Fibroblast of the conjunctiva (primary cell): ENCODE data around the gene BTBD9.

Experiments
- DNase-seq: peaks from one replicate; pipeline ENCODE4 v3.0.0-alpha.2; 2010; ENCODE audit warnings: low read depth

BTBD9 gene

GRCh38 chr6:38593998-38594665 is 45.6 kb downstream of the BTBD9 start:
- no peak for DNase-seq

GRCh38 chr6:38593409-38593808 is 46.3 kb downstream of the BTBD9 start:
- DNase-seq: no peak

- DNase-seq: no peak
Observed at GRCh38 chr6:38591439-38591838, 48.3 kb downstream of the BTBD9 start.

GRCh38 chr6:38589367-38589720 is 50.4 kb downstream of the BTBD9 start:
- DNase-seq: no peak

- no peak for DNase-seq
Observed at GRCh38 chr6:38588631-38589366, 50.9 kb downstream of the BTBD9 start.

- no peak for DNase-seq
Observed at GRCh38 chr6:38587766-38588362, 51.9 kb downstream of the BTBD9 start.

GRCh38 chr6:38586992-38587391 is 52.7 kb downstream of the BTBD9 start:
- no peak for DNase-seq

- no peak for DNase-seq
Observed at GRCh38 chr6:38584731-38585130, 55.0 kb downstream of the BTBD9 start.

- DNase-seq: no peak
Observed at GRCh38 chr6:38583523-38583922, 56.2 kb downstream of the BTBD9 start.

- DNase-seq: no peak
Observed at GRCh38 chr6:38580030-38580429, 59.7 kb downstream of the BTBD9 start.

GRCh38 chr6:38579010-38579628 is 60.6 kb downstream of the BTBD9 start:
- no peak for DNase-seq

- no peak for DNase-seq
Observed at GRCh38 chr6:38578075-38578474, 61.7 kb downstream of the BTBD9 start.

GRCh38 chr6:38577492-38577891 is 62.2 kb downstream of the BTBD9 start:
- DNase-seq: no peak

- no peak for DNase-seq
Observed at GRCh38 chr6:38573801-38574395, 65.8 kb downstream of the BTBD9 start.

- no peak for DNase-seq
Observed at GRCh38 chr6:38572186-38572813, 67.4 kb downstream of the BTBD9 start.

GRCh38 chr6:38571721-38572120 is 68.0 kb downstream of the BTBD9 start:
- no peak for DNase-seq

- peak; percentile 5 for DNase-seq
Observed at GRCh38 chr6:38570750-38571149, 69.0 kb downstream of the BTBD9 start.

- peak; percentile 88 for DNase-seq
Observed at GRCh38 chr6:38567436-38567835, 72.3 kb downstream of the BTBD9 start.

GRCh38 chr6:38566295-38567030 is 73.3 kb downstream of the BTBD9 start:
- DNase-seq: no peak

GRCh38 chr6:38564301-38564700 is 75.4 kb downstream of the BTBD9 start:
- DNase-seq: no peak

- DNase-seq: no peak
Observed at GRCh38 chr6:38555606-38556005, 84.1 kb downstream of the BTBD9 start.
